ENCODE data around the gene OR2AP1. TPM values are rescaled to one million over a fixed set of nuclear protein-coding genes. Genes with fewer than 3 reads are reported as not detected.
"Not testable (repeated sequence)": the region's sequence is repeated elsewhere in the genome, so short reads cannot be mapped to it uniquely, and the experiment has no call there.

The OR2AP1 gene
- not detected for polyA plus RNA-seq (2013, experiment 1 of 2)
- polyA plus RNA-seq (2013, experiment 2 of 2) = not detected

DNA sequence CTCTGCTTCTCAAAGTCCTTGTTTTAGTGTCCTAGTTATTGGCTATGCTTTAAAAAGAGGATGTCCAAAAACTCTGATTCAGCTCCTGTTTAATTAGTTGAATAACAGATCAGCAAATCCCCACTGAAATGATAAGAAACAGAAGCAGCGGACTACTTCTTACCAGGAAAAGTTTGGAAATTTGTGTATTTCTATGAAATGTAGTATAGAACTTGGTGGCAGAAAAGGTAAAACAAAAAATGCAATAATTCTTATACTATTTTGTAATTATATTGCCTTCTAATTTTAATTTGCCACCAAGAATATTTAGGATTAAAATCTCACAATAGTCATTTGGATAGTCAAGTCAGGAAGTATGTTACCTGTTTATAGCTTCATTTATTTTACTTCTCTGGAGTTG, at the start of gene OR2AP1:
OR2AP1 (plus strand) TSS at position 301 of the 400 bp plus-strand sequence. CDS start 1,947 bp downstream, outside the sequence.
- no peak within 1 kb of the TSS for H2BK15ac ChIP-seq (ENCODE audit: low read length)
- H3K36me3 ChIP-seq (replicated peaks in 1 of 2; ENCODE audit: control insufficient read depth in 2 of 2, insufficient read depth in 2 of 2, low read length in 2 of 2) = no peaks in the 10 kb centered on the region
- no peak within 1 kb of the TSS for H2BK12ac ChIP-seq (ENCODE audit: low read length)
- peaks cover 0 to 6% of the 10 kb centered on the region in 2 donors for H3K9me3 ChIP-seq (replicated peaks in 1 of 2; ENCODE audit: control insufficient read depth in 2 of 2, insufficient read depth in 1 of 2, low read depth in 1 of 2, low read length in 2 of 2)
- DNase-seq (ENCODE audit: low spot score) = no peak
- WGBS, 2 donors (ENCODE audit: extremely low coverage in 2 of 2, insufficient read length in 2 of 2, insufficient replicate concordance in 1 of 2) = no CpG with 5 or more reads among the region's 1 CpG
- no peak within 1 kb of the TSS for H2AK5ac ChIP-seq (ENCODE audit: low read depth, low read length)
- no peak within 1 kb of the TSS for H3K4ac ChIP-seq (ENCODE audit: low read length)
- H3K4me3 ChIP-seq (ENCODE audit: low read length in 2 of 2) = no peak within 1 kb of the TSS
- H2AFZ ChIP-seq (ENCODE audit: low read length) = no peak within 1 kb of the TSS
- H2BK120ac ChIP-seq (ENCODE audit: low read depth, low read length) = no peak within 1 kb of the TSS
- H3K27me3 ChIP-seq (ENCODE audit: control insufficient read depth in 3 of 3, insufficient read depth in 3 of 3, low read depth in 1 of 3, low read length in 3 of 3) = no peaks in the 10 kb centered on the region
- no peak within 1 kb of the TSS for H3K14ac ChIP-seq (ENCODE audit: low read length)
- no peak within 1 kb of the TSS for H3K23ac ChIP-seq (ENCODE audit: low read depth, low read length, poor library complexity)
- H3K9ac ChIP-seq (ENCODE audit: low read depth, low read length, poor library complexity) = no peak within 1 kb of the TSS
- H3K4me2 ChIP-seq (ENCODE audit: insufficient read depth, low read length, poor library complexity, severe bottlenecking) = no peak within 1 kb of the TSS
- no peak within 1 kb of the TSS for H2BK5ac ChIP-seq (ENCODE audit: low read length)
- no peak within 1 kb of the TSS for H3K27ac ChIP-seq (replicated peaks; ENCODE audit: low read length)
- no peaks in the 10 kb centered on the region for H3K4me1 ChIP-seq (ENCODE audit: control insufficient read depth in 2 of 2, insufficient read depth in 1 of 2, low read depth in 1 of 2, low read length in 2 of 2)
- H4K8ac ChIP-seq (ENCODE audit: low read depth, low read length) = no peak within 1 kb of the TSS
- H4K91ac ChIP-seq (ENCODE audit: low read depth, low read length, poor library complexity) = no peak within 1 kb of the TSS
- H3K18ac ChIP-seq (ENCODE audit: low read length) = no peak within 1 kb of the TSS
- no peaks in the 10 kb centered on the region for H3K79me1 ChIP-seq (ENCODE audit: low read depth, low read length)

DNA sequence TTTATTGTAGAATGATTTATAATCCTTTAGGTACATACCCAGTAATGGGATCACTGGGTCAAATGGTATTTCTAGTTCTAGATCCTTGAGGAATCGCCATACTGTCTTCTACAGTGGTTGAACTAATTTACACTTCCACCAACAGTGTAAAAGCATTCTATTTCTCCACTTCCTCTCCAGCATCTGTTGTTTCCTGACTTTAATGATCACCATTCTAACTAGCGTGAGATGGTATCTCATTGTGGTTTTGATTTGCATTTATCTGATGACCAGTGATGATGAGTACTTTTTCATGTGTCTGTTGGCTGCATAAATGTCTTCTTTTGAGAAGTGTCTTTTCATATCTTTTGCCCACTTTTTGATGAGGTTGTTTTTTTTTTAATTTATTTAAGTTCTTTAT, 24.0 kb upstream of the OR2AP1 start:
- not testable (repeated sequence) for H3K9me3 ChIP-seq (replicated peaks in 1 of 2; ENCODE audit: control insufficient read depth in 2 of 2, insufficient read depth in 1 of 2, low read depth in 1 of 2, low read length in 2 of 2); H3K27me3 ChIP-seq (ENCODE audit: control insufficient read depth in 3 of 3, insufficient read depth in 3 of 3, low read depth in 1 of 3, low read length in 3 of 3); DNase-seq (ENCODE audit: low spot score); H2AFZ ChIP-seq (ENCODE audit: low read length); H3K9ac ChIP-seq (ENCODE audit: low read depth, low read length, poor library complexity); H3K4me1 ChIP-seq (ENCODE audit: control insufficient read depth in 2 of 2, insufficient read depth in 1 of 2, low read depth in 1 of 2, low read length in 2 of 2); H3K4me3 ChIP-seq (ENCODE audit: low read length in 2 of 2); H3K79me1 ChIP-seq (ENCODE audit: low read depth, low read length); H2BK15ac ChIP-seq (ENCODE audit: low read length); H3K36me3 ChIP-seq (replicated peaks in 1 of 2; ENCODE audit: control insufficient read depth in 2 of 2, insufficient read depth in 2 of 2, low read length in 2 of 2); H3K4ac ChIP-seq (ENCODE audit: low read length); H2BK120ac ChIP-seq (ENCODE audit: low read depth, low read length); H3K23ac ChIP-seq (ENCODE audit: low read depth, low read length, poor library complexity); H4K91ac ChIP-seq (ENCODE audit: low read depth, low read length, poor library complexity); H3K18ac ChIP-seq (ENCODE audit: low read length); H3K27ac ChIP-seq (replicated peaks; ENCODE audit: low read length); H4K8ac ChIP-seq (ENCODE audit: low read depth, low read length); H3K4me2 ChIP-seq (ENCODE audit: insufficient read depth, low read length, poor library complexity, severe bottlenecking); H2BK5ac ChIP-seq (ENCODE audit: low read length); H2BK12ac ChIP-seq (ENCODE audit: low read length); H3K14ac ChIP-seq (ENCODE audit: low read length); H2AK5ac ChIP-seq (ENCODE audit: low read depth, low read length)
- no CpG with 5 or more reads among the region's 2 CpGs for WGBS, 2 donors (ENCODE audit: extremely low coverage in 2 of 2, insufficient read length in 2 of 2, insufficient replicate concordance in 1 of 2)

DNA sequence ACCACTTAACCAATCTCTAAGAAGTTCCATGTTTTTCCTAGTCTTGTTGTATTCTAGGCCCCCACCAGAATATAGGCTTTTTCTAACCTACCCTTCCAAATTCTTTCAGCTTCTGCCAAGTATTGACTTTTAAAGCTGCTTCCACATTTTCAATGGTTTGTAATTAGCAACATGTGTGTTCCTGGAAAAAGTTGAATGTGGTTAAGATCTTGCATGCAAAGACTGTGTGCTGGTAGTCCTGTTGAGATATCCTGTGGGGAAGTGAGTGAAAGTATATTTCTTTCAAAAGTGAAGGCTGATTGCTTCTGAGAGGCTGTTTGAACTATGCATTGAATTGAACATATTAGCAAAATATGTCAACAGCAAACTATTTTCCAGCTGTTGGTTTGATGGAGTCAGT, 23.5 kb upstream of the OR2AP1 start:
- Histone ChIP-seq H2BK5ac (ENCODE audit: low read length) (no peak overlapping the region), H4K91ac (ENCODE audit: low read depth, low read length, poor library complexity) (no peak overlapping the region), H3K18ac (ENCODE audit: low read length) (no peak overlapping the region), H2BK120ac (ENCODE audit: low read depth, low read length) (no peak overlapping the region), H3K27ac (replicated peaks; ENCODE audit: low read length) (no peak overlapping the region), H2BK12ac (ENCODE audit: low read length) (no peak overlapping the region), H3K79me1 (ENCODE audit: low read depth, low read length) (no peaks in the 10 kb centered on the region), H4K8ac (ENCODE audit: low read depth, low read length) (no peak overlapping the region), H3K9ac (ENCODE audit: low read depth, low read length, poor library complexity) (no peak overlapping the region), H2BK15ac (ENCODE audit: low read length) (no peak overlapping the region), H3K14ac (ENCODE audit: low read length) (no peak overlapping the region), H3K4me1 (ENCODE audit: control insufficient read depth in 2 of 2, insufficient read depth in 1 of 2, low read depth in 1 of 2, low read length in 2 of 2) (no peaks in the 10 kb centered on the region), H3K4me3 (ENCODE audit: low read length in 2 of 2) (no peak overlapping the region), H3K4ac (ENCODE audit: low read length) (no peak overlapping the region), H3K9me3 (replicated peaks in 1 of 2; ENCODE audit: control insufficient read depth in 2 of 2, insufficient read depth in 1 of 2, low read depth in 1 of 2, low read length in 2 of 2) (peaks cover 0 to 2% of the 10 kb centered on the region in 2 donors), H3K36me3 (replicated peaks in 1 of 2; ENCODE audit: control insufficient read depth in 2 of 2, insufficient read depth in 2 of 2, low read length in 2 of 2) (no peaks in the 10 kb centered on the region), H3K23ac (ENCODE audit: low read depth, low read length, poor library complexity) (no peak overlapping the region), H2AFZ (ENCODE audit: low read length) (no peak overlapping the region), H2AK5ac (ENCODE audit: low read depth, low read length) (no peak overlapping the region), H3K27me3 (ENCODE audit: control insufficient read depth in 3 of 3, insufficient read depth in 3 of 3, low read depth in 1 of 3, low read length in 3 of 3) (no peaks in the 10 kb centered on the region), H3K4me2 (ENCODE audit: insufficient read depth, low read length, poor library complexity, severe bottlenecking) (no peak overlapping the region)
- DNase-seq (ENCODE audit: low spot score) = no peak

DNA sequence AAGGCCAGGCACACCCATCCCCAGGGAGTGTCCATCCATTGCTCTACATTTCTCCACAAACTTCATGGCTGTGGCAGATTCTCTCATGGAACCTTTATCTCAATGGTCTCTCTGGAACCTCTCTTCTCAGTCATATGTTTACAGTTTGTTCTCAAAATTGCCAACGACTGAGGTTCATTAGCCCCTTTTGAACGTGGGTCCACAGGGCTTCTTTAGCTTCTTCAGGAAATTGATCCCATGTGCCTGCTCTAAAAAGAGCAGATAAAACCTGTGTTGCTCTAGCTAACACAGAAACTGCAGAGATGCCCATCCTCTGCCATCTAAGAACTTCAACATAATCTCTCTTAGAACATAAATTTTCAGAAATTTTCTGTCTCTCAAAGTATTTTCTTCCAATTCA, 23.0 kb upstream of the OR2AP1 start, which contains the start of gene OR6C4:
OR6C4 (plus strand) TSS at position 301 of the 400 bp plus-strand sequence. CDS start 1,625 bp downstream, outside the sequence.
- H2AFZ ChIP-seq (ENCODE audit: low read length) = no peak within 1 kb of the TSS
- H3K23ac ChIP-seq (ENCODE audit: low read depth, low read length, poor library complexity) = no peak within 1 kb of the TSS
- no peak within 1 kb of the TSS for H4K91ac ChIP-seq (ENCODE audit: low read depth, low read length, poor library complexity)
- no peak within 1 kb of the TSS for H3K18ac ChIP-seq (ENCODE audit: low read length)
- H3K9me3 ChIP-seq (replicated peaks in 1 of 2; ENCODE audit: control insufficient read depth in 2 of 2, insufficient read depth in 1 of 2, low read depth in 1 of 2, low read length in 2 of 2) = peaks cover 0 to 2% of the 10 kb centered on the region in 2 donors
- H3K27me3 ChIP-seq (ENCODE audit: control insufficient read depth in 3 of 3, insufficient read depth in 3 of 3, low read depth in 1 of 3, low read length in 3 of 3) = no peaks in the 10 kb centered on the region
- no peak within 1 kb of the TSS for H3K27ac ChIP-seq (replicated peaks; ENCODE audit: low read length)
- no peak within 1 kb of the TSS for H3K4me2 ChIP-seq (ENCODE audit: insufficient read depth, low read length, poor library complexity, severe bottlenecking)
- no peak within 1 kb of the TSS for H2BK120ac ChIP-seq (ENCODE audit: low read depth, low read length)
- H2BK15ac ChIP-seq (ENCODE audit: low read length) = no peak within 1 kb of the TSS
- H3K4ac ChIP-seq (ENCODE audit: low read length) = no peak within 1 kb of the TSS
- no peak within 1 kb of the TSS for H2BK12ac ChIP-seq (ENCODE audit: low read length)
- H2BK5ac ChIP-seq (ENCODE audit: low read length) = no peak within 1 kb of the TSS
- no peaks in the 10 kb centered on the region for H3K36me3 ChIP-seq (replicated peaks in 1 of 2; ENCODE audit: control insufficient read depth in 2 of 2, insufficient read depth in 2 of 2, low read length in 2 of 2)
- H3K4me1 ChIP-seq (ENCODE audit: control insufficient read depth in 2 of 2, insufficient read depth in 1 of 2, low read depth in 1 of 2, low read length in 2 of 2) = no peaks in the 10 kb centered on the region
- H3K4me3 ChIP-seq (ENCODE audit: low read length in 2 of 2) = no peak within 1 kb of the TSS
- no peak within 1 kb of the TSS for H2AK5ac ChIP-seq (ENCODE audit: low read depth, low read length)
- no CpG with 5 or more reads among the region's 2 CpGs for WGBS, 2 donors (ENCODE audit: extremely low coverage in 2 of 2, insufficient read length in 2 of 2, insufficient replicate concordance in 1 of 2)
- DNase-seq (ENCODE audit: low spot score) = no peak
- H3K79me1 ChIP-seq (ENCODE audit: low read depth, low read length) = no peaks in the 10 kb centered on the region
- no peak within 1 kb of the TSS for H4K8ac ChIP-seq (ENCODE audit: low read depth, low read length)
- H3K14ac ChIP-seq (ENCODE audit: low read length) = no peak within 1 kb of the TSS
- H3K9ac ChIP-seq (ENCODE audit: low read depth, low read length, poor library complexity) = no peak within 1 kb of the TSS
